HepG2 (cell line): ENCODE data around the gene RNASE7. TPM values are rescaled to one million over a fixed set of nuclear protein-coding genes. Genes with fewer than 3 reads are reported as not detected.

Source experiments
- CC2D1A ChIP-seq: sonication (generic); formaldehyde crosslinking; IDR thresholded peaks from 2 replicates; pipeline ENCODE4 v1.8.1; 2023; ENCODE audit warnings: mild to moderate bottlenecking, missing genetic modification reagents
- GABPA ChIP-seq, 2 experiments: IDR thresholded peaks; 2 replicates each; pipeline ENCODE4 v1.6.1; 2011 to 2016; ENCODE audit warnings: low read depth in 2 of 2, low read length in 1 of 2, missing biosample characterization in 1 of 2, missing genetic modification characterization in 1 of 2
- KAT7 ChIP-seq: IDR thresholded peaks from 2 replicates; pipeline ENCODE4 v1.6.1; 2018; ENCODE audit warnings: borderline replicate concordance, missing compliant biosample characterization
- KLF9 ChIP-seq: IDR thresholded peaks from 2 replicates; pipeline ENCODE4 v1.6.1; 2016; ENCODE audit warnings: low read depth
- MAF1 ChIP-seq: sonication (generic); formaldehyde crosslinking; IDR thresholded peaks from 2 replicates; pipeline ENCODE4 v1.5.0; 2020; ENCODE audit warnings: missing genetic modification reagents, borderline replicate concordance
- POGZ ChIP-seq: sonication (generic); formaldehyde crosslinking; IDR thresholded peaks from 2 replicates; pipeline ENCODE4 v1.4.0; 2020; ENCODE audit warnings: mild to moderate bottlenecking, missing genetic modification reagents
- RCOR2 ChIP-seq: IDR thresholded peaks from 2 replicates; pipeline ENCODE4 v1.6.1; 2016; ENCODE audit warnings: missing biosample characterization, missing genetic modification reagents
- SAP130 ChIP-seq: IDR thresholded peaks from 2 replicates; pipeline ENCODE4 v1.6.1; 2016; ENCODE audit warnings: low read depth
- THAP11 ChIP-seq: IDR thresholded peaks from 2 replicates; pipeline ENCODE4 v1.6.1; 2016; ENCODE audit warnings: missing biosample characterization, missing genetic modification reagents
- YY1 ChIP-seq: IDR thresholded peaks from 2 replicates; pipeline ENCODE4 v1.6.1; 2011; ENCODE audit warnings: low read length, low read depth, moderate library complexity, mild to moderate bottlenecking; ENCODE audit not compliant: insufficient read depth, insufficient replicate concordance
- ZFP36L1 ChIP-seq: sonication (generic); formaldehyde crosslinking; IDR thresholded peaks from 2 replicates; pipeline ENCODE4 v1.8.0; 2022; ENCODE audit warnings: mild to moderate bottlenecking, missing genetic modification reagents, moderate library complexity
- ZNF136 ChIP-seq: sonication (generic); formaldehyde crosslinking; IDR thresholded peaks from 2 replicates; pipeline ENCODE4 v1.8.1; 2022; ENCODE audit warnings: low read depth, mild to moderate bottlenecking, moderate library complexity, missing genetic modification reagents
- ZNF441 ChIP-seq: sonication (generic); formaldehyde crosslinking; IDR thresholded peaks from 2 replicates; pipeline ENCODE4 v1.7.0; 2021; ENCODE audit warnings: missing genetic modification reagents, borderline replicate concordance
- ZNF496 ChIP-seq: sonication (generic); formaldehyde crosslinking; IDR thresholded peaks from 2 replicates; pipeline ENCODE4 v1.8.1; 2023; ENCODE audit warnings: mild to moderate bottlenecking, moderate library complexity, missing genetic modification reagents; ENCODE audit not compliant: insufficient replicate concordance
- ZNF558 ChIP-seq: sonication (generic); formaldehyde crosslinking; IDR thresholded peaks from 2 replicates; pipeline ENCODE4 v1.9.0; 2022; ENCODE audit warnings: mild to moderate bottlenecking, missing genetic modification reagents, borderline replicate concordance
- ZSCAN21 ChIP-seq: sonication (generic); formaldehyde crosslinking; IDR thresholded peaks from 2 replicates; pipeline ENCODE4 v1.8.0; 2022; ENCODE audit warnings: mild to moderate bottlenecking, missing genetic modification reagents, moderate library complexity, borderline replicate concordance
- polyA plus RNA-seq, 8 experiments: library from polyadenylated mRNA; depleted of rRNA in 3 of 8; stranded (reverse) in 7 of 8; unstranded in 1 of 8; fragments of >200 nt; fragmentation: Illumina TruSeq in 4 of 8; extraction: Trizol in 4 of 8; gene quantifications; 2 replicates each; pipeline versions ENCODE4 v1.2.1 to v1.2.3, GENCODE V29; 2011 to 2016; ENCODE audit warnings: low read depth in 4 of 8, missing spikeins in 1 of 8, mixed read lengths in 1 of 8; ENCODE audit not compliant: insufficient read depth in 1 of 8
- total RNA-seq, 5 experiments: library from RNA; depleted of rRNA; stranded (reverse); fragments of >200 nt; fragmentation: Illumina TruSeq; extraction: Trizol; gene quantifications; 2 replicates each; pipeline ENCODE4 v1.2.3, GENCODE V29; 2016; ENCODE audit warnings: low read depth in 1 of 5
- TF ChIP-seq, protein P1 (sequence below): sonication (generic); formaldehyde crosslinking; IDR thresholded peaks from 2 replicates; pipeline ENCODE4 v1.8.1; 2022; ENCODE audit warnings: low read depth, mild to moderate bottlenecking, missing genetic modification reagents
- TF ChIP-seq, protein P2 (sequence below): sonication (generic); formaldehyde crosslinking; IDR thresholded peaks from 2 replicates; pipeline ENCODE4 v1.4.0; 2020; ENCODE audit warnings: missing genetic modification reagents
- TF ChIP-seq, protein P3 (sequence below): sonication (generic); formaldehyde crosslinking; IDR thresholded peaks from 2 replicates; pipeline ENCODE4 v1.5.0; 2020; ENCODE audit warnings: mild to moderate bottlenecking, missing genetic modification reagents
- TF ChIP-seq, protein P4 (sequence below): sonication (generic); formaldehyde crosslinking; IDR thresholded peaks from 2 replicates; pipeline ENCODE4 v1.4.0; 2020; ENCODE audit warnings: mild to moderate bottlenecking, missing genetic modification reagents
- TF ChIP-seq, protein P5 (sequence below): IDR thresholded peaks from 2 replicates; pipeline ENCODE4 v1.6.1; 2018; ENCODE audit warnings: missing genetic modification reagents, mild to moderate bottlenecking, missing compliant biosample characterization
- TF ChIP-seq, protein P6 (sequence below): fragments of 450-650 bp; IDR thresholded peaks from 2 replicates; pipeline ENCODE4 v1.6.1; 2017

RNASE7 gene
- total and polyA plus RNA-seq, 2 of the 13 experiments (the other 11 are each of a cell fraction or from before 2014, with no cell fraction given), result 0.04 TPM; not detected in 1

DNA sequence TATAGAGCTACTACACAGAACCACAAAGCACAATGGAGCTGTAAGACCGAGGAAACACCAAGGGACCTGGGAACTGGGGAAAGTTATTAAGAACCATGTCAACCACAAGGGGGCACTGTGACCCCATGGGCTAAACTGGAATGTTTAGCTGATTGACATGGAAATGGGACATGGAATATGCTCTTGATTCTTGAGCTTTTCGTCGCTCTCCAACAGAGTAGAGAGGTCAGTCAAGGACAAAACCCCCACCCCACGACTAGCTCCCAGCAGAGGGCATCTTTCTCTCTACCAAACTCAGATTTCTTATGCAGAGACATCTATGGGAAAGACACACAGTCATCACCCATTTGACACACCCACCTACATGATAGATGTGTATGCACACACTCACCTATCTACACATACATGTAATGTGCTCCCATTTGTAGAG is 27.4 kb upstream of the RNASE7 start (continued):
- TF ChIP-seq, protein P1, sequence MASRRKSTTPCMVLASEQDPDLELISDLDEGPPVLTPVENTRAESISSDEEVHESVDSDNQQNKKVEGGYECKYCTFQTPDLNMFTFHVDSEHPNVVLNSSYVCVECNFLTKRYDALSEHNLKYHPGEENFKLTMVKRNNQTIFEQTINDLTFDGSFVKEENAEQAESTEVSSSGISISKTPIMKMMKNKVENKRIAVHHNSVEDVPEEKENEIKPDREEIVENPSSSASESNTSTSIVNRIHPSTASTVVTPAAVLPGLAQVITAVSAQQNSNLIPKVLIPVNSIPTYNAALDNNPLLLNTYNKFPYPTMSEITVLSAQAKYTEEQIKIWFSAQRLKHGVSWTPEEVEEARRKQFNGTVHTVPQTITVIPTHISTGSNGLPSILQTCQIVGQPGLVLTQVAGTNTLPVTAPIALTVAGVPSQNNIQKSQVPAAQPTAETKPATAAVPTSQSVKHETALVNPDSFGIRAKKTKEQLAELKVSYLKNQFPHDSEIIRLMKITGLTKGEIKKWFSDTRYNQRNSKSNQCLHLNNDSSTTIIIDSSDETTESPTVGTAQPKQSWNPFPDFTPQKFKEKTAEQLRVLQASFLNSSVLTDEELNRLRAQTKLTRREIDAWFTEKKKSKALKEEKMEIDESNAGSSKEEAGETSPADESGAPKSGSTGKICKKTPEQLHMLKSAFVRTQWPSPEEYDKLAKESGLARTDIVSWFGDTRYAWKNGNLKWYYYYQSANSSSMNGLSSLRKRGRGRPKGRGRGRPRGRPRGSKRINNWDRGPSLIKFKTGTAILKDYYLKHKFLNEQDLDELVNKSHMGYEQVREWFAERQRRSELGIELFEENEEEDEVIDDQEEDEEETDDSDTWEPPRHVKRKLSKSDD (CRISPR knock-in tag), result 0 out of 2 replicates have a peak, but pooled peaks have one; percentile 37
- TF ChIP-seq ZFP36L1 (CRISPR knock-in tag) (no peak), SAP130 (CRISPR knock-in tag) (peak; percentile 79), YY1 (no peak), ZNF136 (CRISPR knock-in tag) (no peak), MAF1 (CRISPR knock-in tag) (no peak), KAT7 (CRISPR knock-in tag) (no peak), KLF9 (CRISPR knock-in tag) (peak; percentile 75; the same call in 1 of the 2 replicates), ZSCAN21 (CRISPR knock-in tag) (0 out of 2 replicates have a peak, but pooled peaks have one; percentile 45), ZNF496 (CRISPR knock-in tag) (no peak), THAP11 (CRISPR knock-in tag) (peak; percentile 55; the same call in 1 of the 2 replicates), GABPA (IDR thresholded peaks at IDR 0.05; ENCODE audit: low read depth, low read length) (no peak), GABPA (CRISPR knock-in tag; IDR thresholded peaks at IDR 0.05; ENCODE audit: low read depth) (no peak), RCOR2 (CRISPR knock-in tag) (0 out of 2 replicates have a peak, but pooled peaks have one; percentile 39), ZNF441 (CRISPR knock-in tag) (no peak), POGZ (CRISPR knock-in tag) (no peak), CC2D1A (CRISPR knock-in tag) (no peak), ZNF558 (CRISPR knock-in tag) (no peak)
- TF ChIP-seq, protein P2, sequence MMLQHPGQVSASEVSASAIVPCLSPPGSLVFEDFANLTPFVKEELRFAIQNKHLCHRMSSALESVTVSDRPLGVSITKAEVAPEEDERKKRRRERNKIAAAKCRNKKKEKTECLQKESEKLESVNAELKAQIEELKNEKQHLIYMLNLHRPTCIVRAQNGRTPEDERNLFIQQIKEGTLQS (CRISPR knock-in tag), result 0 out of 2 replicates have a peak, but pooled peaks have one; percentile 27
- TF ChIP-seq, protein P3, sequence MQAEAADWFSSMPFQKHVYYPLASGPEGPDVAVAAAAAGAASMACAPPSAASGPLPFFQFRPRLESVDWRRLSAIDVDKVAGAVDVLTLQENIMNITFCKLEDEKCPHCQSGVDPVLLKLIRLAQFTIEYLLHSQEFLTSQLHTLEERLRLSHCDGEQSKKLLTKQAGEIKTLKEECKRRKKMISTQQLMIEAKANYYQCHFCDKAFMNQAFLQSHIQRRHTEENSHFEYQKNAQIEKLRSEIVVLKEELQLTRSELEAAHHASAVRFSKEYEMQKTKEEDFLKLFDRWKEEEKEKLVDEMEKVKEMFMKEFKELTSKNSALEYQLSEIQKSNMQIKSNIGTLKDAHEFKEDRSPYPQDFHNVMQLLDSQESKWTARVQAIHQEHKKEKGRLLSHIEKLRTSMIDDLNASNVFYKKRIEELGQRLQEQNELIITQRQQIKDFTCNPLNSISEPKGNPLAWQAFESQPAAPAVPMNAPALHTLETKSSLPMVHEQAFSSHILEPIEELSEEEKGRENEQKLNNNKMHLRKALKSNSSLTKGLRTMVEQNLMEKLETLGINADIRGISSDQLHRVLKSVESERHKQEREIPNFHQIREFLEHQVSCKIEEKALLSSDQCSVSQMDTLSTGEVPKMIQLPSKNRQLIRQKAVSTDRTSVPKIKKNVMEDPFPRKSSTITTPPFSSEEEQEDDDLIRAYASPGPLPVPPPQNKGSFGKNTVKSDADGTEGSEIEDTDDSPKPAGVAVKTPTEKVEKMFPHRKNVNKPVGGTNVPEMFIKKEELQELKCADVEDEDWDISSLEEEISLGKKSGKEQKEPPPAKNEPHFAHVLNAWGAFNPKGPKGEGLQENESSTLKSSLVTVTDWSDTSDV (CRISPR knock-in tag), result no peak
- TF ChIP-seq, protein P4, sequence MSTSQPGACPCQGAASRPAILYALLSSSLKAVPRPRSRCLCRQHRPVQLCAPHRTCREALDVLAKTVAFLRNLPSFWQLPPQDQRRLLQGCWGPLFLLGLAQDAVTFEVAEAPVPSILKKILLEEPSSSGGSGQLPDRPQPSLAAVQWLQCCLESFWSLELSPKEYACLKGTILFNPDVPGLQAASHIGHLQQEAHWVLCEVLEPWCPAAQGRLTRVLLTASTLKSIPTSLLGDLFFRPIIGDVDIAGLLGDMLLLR (CRISPR knock-in tag), result no peak
- TF ChIP-seq, protein P5, sequence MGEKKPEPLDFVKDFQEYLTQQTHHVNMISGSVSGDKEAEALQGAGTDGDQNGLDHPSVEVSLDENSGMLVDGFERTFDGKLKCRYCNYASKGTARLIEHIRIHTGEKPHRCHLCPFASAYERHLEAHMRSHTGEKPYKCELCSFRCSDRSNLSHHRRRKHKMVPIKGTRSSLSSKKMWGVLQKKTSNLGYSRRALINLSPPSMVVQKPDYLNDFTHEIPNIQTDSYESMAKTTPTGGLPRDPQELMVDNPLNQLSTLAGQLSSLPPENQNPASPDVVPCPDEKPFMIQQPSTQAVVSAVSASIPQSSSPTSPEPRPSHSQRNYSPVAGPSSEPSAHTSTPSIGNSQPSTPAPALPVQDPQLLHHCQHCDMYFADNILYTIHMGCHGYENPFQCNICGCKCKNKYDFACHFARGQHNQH, result peak; percentile 76; the same call in 1 of the 2 replicates
- TF ChIP-seq, protein P6, sequence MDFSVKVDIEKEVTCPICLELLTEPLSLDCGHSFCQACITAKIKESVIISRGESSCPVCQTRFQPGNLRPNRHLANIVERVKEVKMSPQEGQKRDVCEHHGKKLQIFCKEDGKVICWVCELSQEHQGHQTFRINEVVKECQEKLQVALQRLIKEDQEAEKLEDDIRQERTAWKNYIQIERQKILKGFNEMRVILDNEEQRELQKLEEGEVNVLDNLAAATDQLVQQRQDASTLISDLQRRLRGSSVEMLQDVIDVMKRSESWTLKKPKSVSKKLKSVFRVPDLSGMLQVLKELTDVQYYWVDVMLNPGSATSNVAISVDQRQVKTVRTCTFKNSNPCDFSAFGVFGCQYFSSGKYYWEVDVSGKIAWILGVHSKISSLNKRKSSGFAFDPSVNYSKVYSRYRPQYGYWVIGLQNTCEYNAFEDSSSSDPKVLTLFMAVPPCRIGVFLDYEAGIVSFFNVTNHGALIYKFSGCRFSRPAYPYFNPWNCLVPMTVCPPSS, result no peak
